A375 (cell line): ENCODE data around the gene RASGRP2. TPM values are rescaled to one million over a fixed set of nuclear protein-coding genes. Genes with fewer than 3 reads are reported as not detected.

ENCODE experiments used
- total RNA-seq: library from RNA; depleted of rRNA; stranded (reverse); fragments of >200 nt; shearing (Covaris generic); gene quantifications from 2 replicates; pipeline ENCODE4 v1.2.3, GENCODE V29; 2014; rRNA removed

Gene RASGRP2
- 0.19 TPM in 1 of 2 replicates, not detected in the other for total RNA-seq

DNA sequence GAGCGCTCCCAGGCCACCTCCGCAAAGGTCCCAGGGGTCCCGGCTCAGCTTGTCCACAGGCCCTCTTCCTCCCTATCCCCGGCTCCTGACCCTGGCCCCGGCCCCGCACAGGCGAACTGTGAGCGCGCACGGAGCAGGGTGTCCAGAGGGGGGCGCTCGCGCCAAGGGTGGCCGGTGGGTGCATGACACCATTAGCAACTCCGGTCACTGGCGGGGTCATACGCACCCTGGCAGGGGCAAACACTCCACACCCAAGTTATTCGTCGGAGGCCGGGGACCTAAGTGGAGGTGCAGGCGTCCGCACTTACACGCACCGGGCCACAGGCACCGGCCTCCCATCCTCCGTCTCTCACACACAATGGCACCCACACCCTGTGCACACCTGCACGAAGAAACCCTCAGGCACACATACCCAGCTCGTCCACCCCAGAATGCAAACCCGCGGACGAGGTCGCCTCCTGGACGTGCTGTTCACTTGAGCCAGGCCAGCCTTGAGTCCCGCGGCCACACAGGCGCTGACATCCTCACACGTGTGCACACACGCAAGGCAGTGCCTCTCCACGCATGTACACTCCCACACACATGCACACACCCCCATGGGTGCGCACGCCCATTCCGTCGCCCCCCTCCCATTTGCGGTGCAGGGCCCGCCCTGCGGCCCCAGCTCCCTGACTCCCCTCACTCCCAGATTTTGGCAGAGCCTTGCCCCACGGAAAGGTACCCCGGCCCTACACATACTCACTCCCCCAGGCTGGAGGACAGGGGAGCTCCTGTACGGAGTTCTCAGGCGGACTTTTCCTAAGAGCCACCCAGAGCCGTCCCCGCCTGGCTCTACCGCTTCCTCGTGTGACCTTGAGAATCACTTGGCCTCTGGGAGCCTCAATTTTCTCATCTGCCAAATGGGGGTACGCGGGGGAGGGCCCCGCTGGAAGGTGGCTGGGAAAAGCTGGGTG lies at the start of gene RASGRP2:
RASGRP2 (minus strand) TSS at position 552 of the 953 bp plus-strand sequence. CDS start 1,276 bp downstream, outside the sequence.

DNA sequence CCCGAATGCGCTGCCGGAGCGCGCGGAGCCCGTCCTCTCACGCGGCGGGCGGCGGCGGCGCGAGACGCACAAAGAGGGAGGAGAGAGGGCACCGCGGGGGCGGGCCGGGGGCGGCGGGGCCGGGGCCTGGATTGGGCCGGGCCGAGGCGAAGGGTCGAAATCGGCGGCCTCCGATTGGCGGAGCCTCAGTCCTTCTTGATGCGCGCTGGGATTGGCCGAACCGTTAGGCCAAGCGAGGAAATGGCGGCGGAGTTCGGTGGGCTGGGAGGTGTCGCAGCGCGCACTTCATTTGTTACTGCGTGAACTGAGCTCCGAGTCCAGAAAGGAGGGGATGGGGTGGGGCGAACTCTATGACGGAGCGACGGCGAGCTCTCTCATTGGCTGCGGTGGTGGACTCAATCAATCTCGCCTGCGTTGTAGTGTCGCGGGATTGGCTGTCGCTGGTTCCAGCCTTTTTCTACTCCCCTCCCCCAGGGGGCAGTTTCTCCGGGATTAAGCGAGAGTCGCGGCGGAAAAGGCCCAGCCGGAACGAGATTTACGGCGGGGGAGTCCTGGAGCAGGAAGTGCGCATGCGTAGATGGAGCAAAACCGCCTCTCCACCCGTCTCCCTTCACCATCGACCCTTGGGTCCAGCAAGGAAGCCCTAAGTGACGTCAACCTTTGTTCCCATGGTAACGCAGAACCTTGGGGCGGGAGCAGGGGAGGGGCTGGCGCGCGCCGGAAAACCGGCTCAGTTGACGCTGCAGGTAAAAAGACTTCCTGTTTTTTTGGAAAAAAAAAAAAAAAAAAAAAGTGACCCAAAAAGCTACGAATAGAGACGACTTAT lies 34.7 kb upstream of the RASGRP2 start, which contains the start of gene SF1:
SF1 (minus strand) TSS at position 70 of the 826 bp plus-strand sequence. CDS start 150 bp downstream, outside the sequence.

DNA sequence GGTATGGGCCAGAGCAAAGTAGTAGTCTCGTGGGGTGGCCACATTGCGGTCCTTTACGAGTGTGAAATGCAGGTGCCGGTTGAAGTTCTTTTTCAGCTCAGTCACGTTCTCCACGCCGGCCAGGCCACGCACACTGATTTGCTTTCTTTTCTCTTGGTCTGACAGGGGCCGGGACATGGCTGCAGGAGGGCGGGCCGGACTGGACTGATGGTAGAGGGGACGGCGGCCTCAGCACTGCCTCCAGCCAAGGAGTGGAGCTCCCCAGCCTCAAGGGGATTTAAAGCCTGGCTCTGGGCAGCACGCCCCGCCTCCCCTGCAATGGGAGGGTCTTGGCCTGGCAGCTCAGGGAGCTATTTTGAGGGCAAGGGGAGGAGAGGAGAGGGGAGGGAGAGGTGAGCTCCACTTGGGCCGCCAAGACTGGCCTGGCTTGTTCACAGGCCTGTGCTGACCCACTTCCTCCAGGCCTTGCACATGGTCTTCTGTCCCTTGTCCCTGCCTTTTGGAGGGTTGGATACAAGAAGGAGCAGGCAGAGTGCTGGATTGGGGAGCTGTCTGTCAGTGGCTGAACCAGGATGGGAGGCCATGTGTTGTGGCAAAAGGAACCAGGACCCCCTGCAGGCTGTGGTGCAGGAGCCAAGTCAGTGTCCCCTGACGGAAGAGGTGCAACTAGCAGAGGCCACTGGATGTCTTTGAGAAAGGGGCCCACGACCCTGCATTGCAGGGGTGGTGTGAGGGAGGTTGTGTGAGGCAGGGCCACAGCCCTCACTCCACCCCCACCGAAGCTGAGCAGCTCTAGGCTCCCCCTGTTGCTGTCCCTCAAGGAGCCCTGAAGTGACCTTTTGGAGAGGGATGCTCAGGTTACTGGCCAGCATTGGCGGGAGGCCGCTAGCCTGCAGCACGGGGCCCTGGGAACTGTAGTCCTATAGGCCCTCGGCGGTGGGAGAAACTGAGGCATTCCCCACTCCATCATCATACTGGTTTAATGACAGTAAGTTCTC lies 16.1 kb upstream of the RASGRP2 start, which contains the start of gene PYGM:
PYGM (minus strand) TSS at position 253 of the 998 bp plus-strand sequence; CDS start at position 177, 76 bp downstream.

DNA sequence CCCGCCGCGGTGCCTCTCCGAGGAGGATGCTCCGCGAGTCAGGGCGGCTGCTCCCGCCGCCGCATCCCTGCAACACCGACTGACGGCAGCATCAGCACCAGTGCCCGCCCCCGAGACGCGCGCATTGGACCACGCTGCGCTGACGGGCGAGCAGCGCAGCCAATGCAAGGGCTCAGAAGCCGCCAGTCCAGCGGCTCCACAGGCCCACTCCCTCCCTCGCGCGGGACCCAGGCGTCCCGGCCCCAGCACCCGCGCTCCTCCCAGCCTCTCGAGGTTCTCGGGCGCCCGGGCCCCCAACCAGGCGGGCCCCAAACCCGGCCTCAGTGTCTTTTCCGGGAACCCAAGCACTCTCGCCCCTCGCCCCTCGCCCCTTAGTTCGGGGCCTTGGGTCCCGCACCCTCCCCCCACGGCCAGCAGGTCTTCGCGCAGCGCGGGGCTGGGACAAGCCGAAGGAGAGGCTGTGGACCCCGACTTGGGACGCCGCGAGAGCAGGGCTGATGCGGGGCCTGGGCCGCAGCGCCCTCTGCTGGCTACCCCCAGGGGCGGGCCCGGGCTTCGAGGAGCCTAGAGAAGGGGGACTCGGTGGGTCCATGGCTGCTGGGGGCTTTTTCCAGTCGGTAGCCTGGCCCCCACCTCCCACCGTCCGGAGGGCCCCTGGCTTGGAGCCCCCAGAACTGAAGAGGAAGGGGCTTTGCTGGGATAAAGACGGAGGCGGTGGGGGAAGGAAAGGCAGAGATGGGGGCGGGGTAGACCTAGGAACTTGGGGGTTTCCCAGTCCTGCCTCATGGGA lies 20.6 kb downstream of the RASGRP2 start, which contains the start of gene NRXN2:
NRXN2 (minus strand) TSS at position 81 of the 790 bp plus-strand sequence. CDS start 9,498 bp downstream, outside the sequence.

Other genes with a start within 250 kb of the RASGRP2 start
- 0.42 and 0.60 TPM in 2 replicates for gene SLC22A11, start 188.2 kb downstream of the RASGRP2 start, total RNA-seq
- not detected in 2 replicates for gene SLC22A12, start 152.9 kb downstream of the RASGRP2 start, total RNA-seq
- gene NRXN2, start 20.9 kb downstream of the RASGRP2 start, total RNA-seq, result 0.24 and 0.26 TPM in 2 replicates
- gene PYGM, start 15.8 kb upstream of the RASGRP2 start, total RNA-seq, result 0.79 and 3.4 TPM in 2 replicates
- gene SF1, start 34.4 kb upstream of the RASGRP2 start, total RNA-seq, result 242 and 318 TPM in 2 replicates
- gene MAP4K2, start 59.1 kb upstream of the RASGRP2 start, total RNA-seq, result 24.3 and 25.6 TPM in 2 replicates
- 21.1 and 22.3 TPM in 2 replicates for gene MEN1, start 66.4 kb upstream of the RASGRP2 start, total RNA-seq
- gene CDC42BPG, start 100.5 kb upstream of the RASGRP2 start, total RNA-seq, result 0.29 and 0.57 TPM in 2 replicates
- gene EHD1, start 134.5 kb upstream of the RASGRP2 start, total RNA-seq, result 86.6 and 93.6 TPM in 2 replicates
- gene ATG2A, start 173.1 kb upstream of the RASGRP2 start, total RNA-seq, result 19.0 and 19.6 TPM in 2 replicates
- 10.2 and 10.6 TPM in 2 replicates for gene PPP2R5B, start 180.5 kb upstream of the RASGRP2 start, total RNA-seq
- gene GPHA2, start 191.8 kb upstream of the RASGRP2 start, total RNA-seq, result not detected in 2 replicates
- gene MAJIN, start 228.0 kb upstream of the RASGRP2 start, total RNA-seq, result not detected in 2 replicates